Transverse colon (tissue), 4 donors: Measurements from ENCODE around the gene RAPGEF2. TPM values are rescaled to one million over a fixed set of nuclear protein-coding genes. Genes with fewer than 3 reads are reported as not detected.

Experiments
- DNase-seq: peaks from one replicate; pipeline ENCODE4 v3.0.0-alpha.2; 2019
- H3K27ac ChIP-seq, 4 donors: fragments of 200-600 bp; sonication (generic); 2 replicates each; pipeline ENCODE4 v1.5.1; 2016 to 2018; ENCODE audit warnings: inconsistent platforms in 4 of 4
- H3K27me3 ChIP-seq: fragments of 200-600 bp; sonication (generic); 2 replicates; pipeline ENCODE4 v1.5.1; 2017; ENCODE audit warnings: inconsistent platforms
- H3K36me3 ChIP-seq, 4 donors: fragments of 200-600 bp; sonication (generic); 2 replicates each; pipeline ENCODE4 v1.5.1; 2017 to 2019; ENCODE audit warnings: inconsistent platforms in 4 of 4
- H3K4me1 ChIP-seq, 4 donors: fragments of 200-600 bp; sonication (generic); 2 replicates each; pipeline ENCODE4 v1.5.1; 2017 to 2020; ENCODE audit warnings: inconsistent platforms in 4 of 4
- H3K4me3 ChIP-seq, 4 donors: fragments of 200-600 bp; sonication (generic); 1 replicate in 1 of 4; 2 replicates in 3 of 4; pipeline versions ENCODE4 v1.5.1 to v1.6.1; 2017 to 2019; ENCODE audit warnings: inconsistent platforms in 4 of 4
- H3K9me3 ChIP-seq, 2 donors: fragments of 200-600 bp; sonication (generic); 2 replicates each; pipeline ENCODE4 v1.5.1; 2017 to 2019; ENCODE audit warnings: inconsistent platforms in 2 of 2
- EP300 ChIP-seq: sonication (generic); formaldehyde crosslinking; IDR thresholded peaks from one replicate; pipeline ENCODE4 v1.6.1; 2017; ENCODE audit warnings: antibody characterized with exemption, low read depth
- POLR2A ChIP-seq: fragments of 450-650 bp; IDR thresholded peaks from one replicate; pipeline ENCODE4 v1.6.1; 2016; ENCODE audit warnings: antibody characterized with exemption, mild to moderate bottlenecking, moderate library complexity
- POLR2AphosphoS5 ChIP-seq, 3 donors: sonication (generic); formaldehyde crosslinking; IDR thresholded peaks; one replicate each; pipeline ENCODE4 v1.6.1; 2016; ENCODE audit warnings: antibody characterized with exemption in 3 of 3
- WGBS, 2 donors: methylation state at CpG; one replicate each; pipeline ENCODE4 v1.1.5; 2018; ENCODE audit warnings: low coverage in 1 of 2; 5-methylcytosine and 5-hydroxymethylcytosine counted together
- in situ Hi-C, 4 donors: fragments of 200-750 bp; cut with MboI; loops; one replicate each; pipeline versions ENCODE4 v1.15.0 to v1.15.1; 2017; ENCODE audit warnings: low sequenced_read_pairs in 3 of 4, low pct_ligation_motif_present in 1 of 4, low pct_unique_long_range_greater_than_20kb in 1 of 4
- intact Hi-C: fragments of 100-400 bp; cut with DNase I; formaldehyde crosslinking; loops from one replicate; pipeline ENCODE4 v1.15.1; 2023; ENCODE audit warnings: low total_unique reads
- total RNA-seq, 4 donors: library from RNA; depleted of rRNA; stranded (reverse); fragments of >200 nt; gene quantifications; one replicate each; pipeline ENCODE4 v1.1.0, GENCODE V29; 2016
- TF ChIP-seq, protein P1 (sequence below), 5 experiments: fragments of 200-600 bp in 3 of 5; fragments of 450-650 bp in 2 of 5; sonication (generic) in 3 of 5; IDR thresholded peaks; 1 replicate in 2 of 5; 2 replicates in 3 of 5; pipeline ENCODE4 v1.5.1; 2016 to 2017; ENCODE audit warnings: antibody characterized with exemption in 5 of 5, inconsistent platforms in 3 of 5, mild to moderate bottlenecking in 2 of 5, moderate library complexity in 1 of 5

Gene RAPGEF2
- total RNA-seq, 4 donors from 2014 or later: 23.3 to 64.8 (median 49.6) TPM

DNA sequence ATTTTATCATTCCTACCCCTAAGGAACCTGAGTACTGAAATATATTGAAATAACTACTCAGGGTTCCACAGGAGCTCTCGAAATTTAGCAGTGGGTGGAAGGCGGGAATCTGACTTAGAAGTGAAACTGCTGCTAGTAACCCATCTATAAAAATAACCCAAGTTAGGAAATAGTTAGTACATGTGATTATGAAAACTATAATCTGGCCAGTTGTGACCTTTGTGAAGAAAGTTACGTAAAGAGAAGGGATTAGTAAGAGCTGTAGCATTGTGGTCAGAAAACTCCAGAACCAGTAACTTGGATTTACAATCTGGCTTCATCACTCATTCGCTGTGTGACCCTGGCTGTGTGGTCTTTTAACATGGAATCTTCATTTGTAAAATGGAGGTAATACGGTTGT is 175.5 kb downstream of the RAPGEF2 start:
- Histone ChIP-seq H3K27ac (no peak overlapping the region), H3K36me3 (no peaks in the 10 kb centered on the region), H3K4me1 (peaks cover 6 to 50% (median 21%) of the 10 kb centered on the region in 4 donors), H3K9me3 (no peaks in the 10 kb centered on the region), H3K4me3 (no peak overlapping the region), H3K27me3 (no peaks in the 10 kb centered on the region)
- no peak for DNase-seq
- in situ Hi-C loops (no loop called here), intact Hi-C loops (no loop called here)
- TF ChIP-seq EP300 (no peak), POLR2AphosphoS5 (IDR thresholded peaks at IDR 0.05) (no peak), POLR2A (no peak)
- TF ChIP-seq, protein P1, sequence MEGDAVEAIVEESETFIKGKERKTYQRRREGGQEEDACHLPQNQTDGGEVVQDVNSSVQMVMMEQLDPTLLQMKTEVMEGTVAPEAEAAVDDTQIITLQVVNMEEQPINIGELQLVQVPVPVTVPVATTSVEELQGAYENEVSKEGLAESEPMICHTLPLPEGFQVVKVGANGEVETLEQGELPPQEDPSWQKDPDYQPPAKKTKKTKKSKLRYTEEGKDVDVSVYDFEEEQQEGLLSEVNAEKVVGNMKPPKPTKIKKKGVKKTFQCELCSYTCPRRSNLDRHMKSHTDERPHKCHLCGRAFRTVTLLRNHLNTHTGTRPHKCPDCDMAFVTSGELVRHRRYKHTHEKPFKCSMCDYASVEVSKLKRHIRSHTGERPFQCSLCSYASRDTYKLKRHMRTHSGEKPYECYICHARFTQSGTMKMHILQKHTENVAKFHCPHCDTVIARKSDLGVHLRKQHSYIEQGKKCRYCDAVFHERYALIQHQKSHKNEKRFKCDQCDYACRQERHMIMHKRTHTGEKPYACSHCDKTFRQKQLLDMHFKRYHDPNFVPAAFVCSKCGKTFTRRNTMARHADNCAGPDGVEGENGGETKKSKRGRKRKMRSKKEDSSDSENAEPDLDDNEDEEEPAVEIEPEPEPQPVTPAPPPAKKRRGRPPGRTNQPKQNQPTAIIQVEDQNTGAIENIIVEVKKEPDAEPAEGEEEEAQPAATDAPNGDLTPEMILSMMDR (IDR thresholded peaks at IDR 0.05): no peak
- WGBS, 2 donors: 75 to 82% methylated on average over 5 of the region's 5 CpGs

DNA sequence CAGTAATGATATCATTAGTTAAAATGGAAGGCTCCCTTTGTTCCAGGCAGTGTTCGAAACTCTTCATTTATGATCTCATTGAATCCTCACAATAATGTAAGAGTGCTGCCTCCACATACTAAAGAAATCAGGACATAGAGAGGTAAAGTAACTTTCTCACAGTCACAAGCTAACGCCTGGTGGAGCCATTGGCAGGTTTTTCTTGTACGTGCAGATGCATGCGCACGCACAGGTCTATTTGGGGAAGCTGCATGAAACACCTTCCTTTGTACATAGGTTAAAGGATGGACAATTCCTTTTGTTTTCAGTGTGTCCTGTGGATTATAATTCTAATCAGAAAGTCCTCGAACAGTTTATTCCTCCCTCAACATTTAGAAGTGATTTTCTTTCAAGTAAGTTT is 176.2 kb downstream of the RAPGEF2 start:
- in situ Hi-C loops (no loop called here), intact Hi-C loops (no loop called here)
- Histone ChIP-seq H3K4me1 (peaks cover 6 to 44% (median 15%) of the 10 kb centered on the region in 4 donors), H3K27ac (peak overlapping the region in 1 of 4 donors; percentile 62), H3K36me3 (no peaks in the 10 kb centered on the region), H3K4me3 (no peak overlapping the region), H3K27me3 (no peaks in the 10 kb centered on the region), H3K9me3 (no peaks in the 10 kb centered on the region)
- TF ChIP-seq POLR2AphosphoS5 (IDR thresholded peaks at IDR 0.05): no peak
- TF ChIP-seq POLR2A: no peak
- 74 to 85% methylated on average over 6 of the region's 6 CpGs for WGBS, 2 donors
- no peak for DNase-seq

DNA sequence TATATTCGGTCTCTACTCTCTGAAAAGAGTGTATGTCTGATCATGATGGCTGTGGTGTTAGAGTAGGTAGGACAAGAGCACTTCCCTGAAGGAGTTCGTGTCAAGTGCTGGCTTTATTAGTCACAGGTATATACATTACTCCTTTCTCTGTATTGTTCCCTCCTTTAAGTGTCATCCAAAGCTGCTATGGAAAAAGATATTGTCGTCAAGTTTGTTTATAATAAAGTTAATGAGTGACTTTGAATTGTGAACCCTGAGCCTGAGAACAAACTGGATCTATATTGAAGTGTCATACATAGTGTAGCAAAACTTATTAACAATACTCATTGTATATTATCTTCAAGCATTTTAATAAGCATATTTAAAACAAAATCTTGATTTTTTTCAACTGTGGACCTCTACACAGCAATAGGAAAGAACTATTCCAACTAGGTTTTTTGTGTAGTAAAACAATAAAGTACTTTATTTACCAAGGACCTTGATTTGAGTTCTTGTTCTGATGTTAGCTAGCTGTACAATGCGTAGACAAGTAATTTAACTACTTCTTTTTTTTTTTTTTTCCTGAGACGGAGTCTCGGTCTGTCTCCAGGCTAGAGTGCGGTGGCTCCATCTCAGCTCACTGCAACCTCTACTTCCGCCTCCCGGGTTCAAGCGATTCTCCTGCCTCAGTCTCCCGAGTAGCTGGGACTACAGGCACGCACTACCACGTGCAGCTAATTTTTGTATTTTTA is 177.7 kb downstream of the RAPGEF2 start:
- Histone ChIP-seq H3K4me3 (no peak overlapping the region), H3K9me3 (no peaks in the 10 kb centered on the region), H3K4me1 (peaks cover 6 to 35% (median 15%) of the 10 kb centered on the region in 4 donors), H3K27ac (peak overlapping the region; percentile 40 to 69 (median 52)), H3K27me3 (no peaks in the 10 kb centered on the region), H3K36me3 (no peaks in the 10 kb centered on the region)
- TF ChIP-seq, protein P1 (IDR thresholded peaks at IDR 0.05): no peak
- no peak for TF ChIP-seq EP300
- peak in 2 of 3 donors; percentile 22 to 54 for TF ChIP-seq POLR2AphosphoS5 (IDR thresholded peaks at IDR 0.05)
- no peak for TF ChIP-seq POLR2A
- no peak for DNase-seq
- intact Hi-C loops (no loop called here), in situ Hi-C loops (no loop called here)
- WGBS, 2 donors: 70 to 73% methylated on average over 11 to 13 of the region's 13 CpGs

GRCh38 chr4:159281771-159282170 is 178.9 kb downstream of the RAPGEF2 start:
- no peak overlapping the region for H3K4me3 ChIP-seq
- DNase-seq: no peak
- intact Hi-C loops: no loop called here
- H3K9me3 ChIP-seq: no peaks in the 10 kb centered on the region
- H3K4me1 ChIP-seq: peaks cover 6 to 35% (median 15%) of the 10 kb centered on the region in 4 donors
- TF ChIP-seq POLR2AphosphoS5 (IDR thresholded peaks at IDR 0.05) (no peak), POLR2A (no peak), EP300 (no peak)
- TF ChIP-seq, protein P1 (IDR thresholded peaks at IDR 0.05): no peak
- in situ Hi-C loops: no loop called here
- H3K27me3 ChIP-seq: no peaks in the 10 kb centered on the region
- H3K27ac ChIP-seq: no peak overlapping the region
- 92 to 95% methylated on average over 2 of the region's 2 CpGs for WGBS, 2 donors
- H3K36me3 ChIP-seq: no peaks in the 10 kb centered on the region
